H1 (cell line): Measurements from ENCODE around the gene MACROD2.
"Not testable (repeated sequence)": the region's sequence is repeated elsewhere in the genome, so short reads cannot be mapped to it uniquely, and the experiment has no call there.

Source experiments
- HDAC2 ChIP-seq, 2 experiments: fragments of 300-600 bp in 1 of 2; sonication (generic) in 1 of 2; IDR thresholded peaks; 2 replicates each; pipeline ENCODE4 v1.6.1; 2011 to 2012; ENCODE audit warnings: low read depth in 2 of 2, low read length in 2 of 2, mild to moderate bottlenecking in 2 of 2, moderate library complexity in 2 of 2, borderline replicate concordance in 1 of 2, inconsistent platforms in 1 of 2
- POLR2A ChIP-seq, 2 experiments: IDR thresholded peaks; 1 replicate in 1 of 2; 2 replicates in 1 of 2; pipeline ENCODE4 v1.6.1; 2011; ENCODE audit warnings: low read depth in 2 of 2, low read length in 2 of 2, mild to moderate bottlenecking in 2 of 2; ENCODE audit errors: control extremely low read depth in 1 of 2
- ZNF274 ChIP-seq: IDR thresholded peaks from 2 replicates; pipeline ENCODE4 v1.7.0; 2012; ENCODE audit warnings: low read length, borderline replicate concordance; ENCODE audit errors: extremely low read depth
- TF ChIP-seq, protein P1 (sequence below), 3 experiments: IDR thresholded peaks; 1 replicate in 2 of 3; 2 replicates in 1 of 3; pipeline versions ENCODE4 v1.5.1 to v1.6.1; 2011; ENCODE audit warnings: low read length in 3 of 3, mild to moderate bottlenecking in 3 of 3, inconsistent platforms in 2 of 3, low read depth in 1 of 3, moderate library complexity in 1 of 3; ENCODE audit not compliant: insufficient read depth in 1 of 3; ENCODE audit errors: control extremely low read depth in 1 of 3

GRCh38 chr20:14044712-14045276 lies 49.5 kb downstream of the MACROD2 start:
- TF ChIP-seq, protein P1, sequence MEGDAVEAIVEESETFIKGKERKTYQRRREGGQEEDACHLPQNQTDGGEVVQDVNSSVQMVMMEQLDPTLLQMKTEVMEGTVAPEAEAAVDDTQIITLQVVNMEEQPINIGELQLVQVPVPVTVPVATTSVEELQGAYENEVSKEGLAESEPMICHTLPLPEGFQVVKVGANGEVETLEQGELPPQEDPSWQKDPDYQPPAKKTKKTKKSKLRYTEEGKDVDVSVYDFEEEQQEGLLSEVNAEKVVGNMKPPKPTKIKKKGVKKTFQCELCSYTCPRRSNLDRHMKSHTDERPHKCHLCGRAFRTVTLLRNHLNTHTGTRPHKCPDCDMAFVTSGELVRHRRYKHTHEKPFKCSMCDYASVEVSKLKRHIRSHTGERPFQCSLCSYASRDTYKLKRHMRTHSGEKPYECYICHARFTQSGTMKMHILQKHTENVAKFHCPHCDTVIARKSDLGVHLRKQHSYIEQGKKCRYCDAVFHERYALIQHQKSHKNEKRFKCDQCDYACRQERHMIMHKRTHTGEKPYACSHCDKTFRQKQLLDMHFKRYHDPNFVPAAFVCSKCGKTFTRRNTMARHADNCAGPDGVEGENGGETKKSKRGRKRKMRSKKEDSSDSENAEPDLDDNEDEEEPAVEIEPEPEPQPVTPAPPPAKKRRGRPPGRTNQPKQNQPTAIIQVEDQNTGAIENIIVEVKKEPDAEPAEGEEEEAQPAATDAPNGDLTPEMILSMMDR (IDR thresholded peaks at IDR 0.05; ENCODE audit: control extremely low read depth in 1 of 3, insufficient read depth in 1 of 3, low read depth in 1 of 3, low read length in 3 of 3), result not testable (repeated sequence)
- TF ChIP-seq ZNF274; POLR2A (IDR thresholded peaks at IDR 0.05; ENCODE audit: control extremely low read depth in 1 of 2, low read depth in 2 of 2, low read length in 2 of 2); HDAC2 (IDR thresholded peaks at IDR 0.05; ENCODE audit: borderline replicate concordance in 1 of 2, low read depth in 2 of 2, low read length in 2 of 2): not testable (repeated sequence)
